AG04450 (cell line): ENCODE data around the gene MEGF11. TPM values are rescaled to one million over a fixed set of nuclear protein-coding genes. Genes with fewer than 3 reads are reported as not detected.

ENCODE experiments used
- CTCF ChIA-PET: fragments of 300-600, 350-600 bp; formaldehyde crosslinking; extraction: SDS; loops from one replicate; lab custom pipeline; 2022; ENCODE audit warnings: antibody characterized with exemption, inconsistent platforms; lab: Charles Lee
- POLR2A ChIA-PET: fragments of 350-600 bp; formaldehyde crosslinking; extraction: SDS; loops from one replicate; lab custom pipeline; 2021; ENCODE audit warnings: antibody characterized with exemption, inconsistent platforms; lab: Yijun Ruan, JAX
- DNase-seq: peaks from one replicate; pipeline ENCODE4 v3.0.0-alpha.2; 2011; ENCODE audit warnings: low read depth, low spot score
- H3K27ac ChIP-seq: one replicate; pipeline ENCODE4 v1.5.1; 2012; ENCODE audit warnings: low read depth, low read length, control low read depth
- H3K27me3 ChIP-seq: one replicate; pipeline ENCODE4 v1.6.0; 2012; ENCODE audit warnings: low read length; ENCODE audit not compliant: control insufficient read depth, insufficient read depth
- H3K4me3 ChIP-seq: 2 replicates; pipeline ENCODE4 v1.5.1; 2011; ENCODE audit warnings: mild to moderate bottlenecking, low read depth, low read length, control low read depth
- H3K9me3 ChIP-seq: 2 replicates; pipeline ENCODE4 v1.5.1; 2012; ENCODE audit warnings: low read length; ENCODE audit not compliant: control insufficient read depth, insufficient read depth
- CTCF ChIP-seq: IDR thresholded peaks from 2 replicates; pipeline ENCODE4 v1.5.1; 2011; ENCODE audit warnings: low read depth, low read length, control low read depth, inconsistent platforms
- polyA plus RNA-seq: library from polyadenylated mRNA; depleted of rRNA; stranded (reverse); fragments of >200 nt; gene quantifications from 2 replicates; pipeline ENCODE4 v1.2.3, GENCODE V29; 2011

Gene MEGF11
- polyA plus RNA-seq, 1 experiment: not detected

GRCh38 chr15:66135664-66136063 lies 117.9 kb downstream of the MEGF11 start:
- H3K9me3 ChIP-seq: no peaks in the 10 kb centered on the region
- peaks cover 32% of the 10 kb centered on the region for H3K27me3 ChIP-seq
- no peak overlapping the region for H3K27ac ChIP-seq
- CTCF ChIA-PET: no interaction called here
- no peak overlapping the region for H3K4me3 ChIP-seq
- TF ChIP-seq CTCF: no peak
- no peak for DNase-seq
- POLR2A ChIA-PET: no interaction called here

- H3K9me3 ChIP-seq: no peaks in the 10 kb centered on the region
- no peak overlapping the region for H3K4me3 ChIP-seq
- POLR2A ChIA-PET: no interaction called here
- no peak for TF ChIP-seq CTCF
- no peak for DNase-seq
- CTCF ChIA-PET: no interaction called here
- H3K27ac ChIP-seq: no peak overlapping the region
- H3K27me3 ChIP-seq: peaks cover 23% of the 10 kb centered on the region
Measured at GRCh38 chr15:66134284-66134683, 119.3 kb downstream of the MEGF11 start.

DNA sequence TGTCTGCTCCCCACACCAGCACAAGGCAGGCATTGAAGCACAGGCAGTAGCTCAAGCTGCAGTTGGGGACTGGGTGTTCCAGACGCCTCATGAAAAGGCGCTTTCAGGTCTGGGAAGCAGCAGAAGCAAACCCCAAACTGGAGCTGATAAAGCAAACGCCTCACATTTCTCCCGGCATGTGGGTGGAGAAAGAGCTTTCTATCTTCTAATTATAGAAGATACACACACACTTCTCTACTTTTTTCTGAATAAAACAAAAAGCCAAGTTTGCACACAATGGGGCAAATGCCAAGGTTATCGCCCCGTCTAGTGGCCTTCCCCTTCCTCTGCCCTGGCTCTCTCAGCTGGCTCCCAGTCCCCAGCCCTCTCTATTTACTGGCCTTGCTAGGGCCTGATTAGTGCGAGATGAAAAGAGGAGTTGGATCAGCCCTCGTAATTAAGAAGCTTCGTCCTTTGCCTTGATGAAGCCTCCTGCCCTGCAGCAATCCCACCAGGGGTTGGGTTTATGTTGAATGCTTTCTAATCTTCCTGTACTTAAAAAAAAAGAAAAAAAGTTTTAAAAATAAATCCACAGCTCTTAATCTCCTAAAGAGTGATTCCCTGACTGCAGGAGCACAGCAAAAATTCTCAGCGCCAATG lies 120.2 kb downstream of the MEGF11 start:
- TF ChIP-seq CTCF: no peak
- CTCF ChIA-PET: no interaction called here
- H3K27ac ChIP-seq: no peak overlapping the region
- POLR2A ChIA-PET: no interaction called here
- DNase-seq: no peak
- no peak overlapping the region for H3K4me3 ChIP-seq
- peaks cover 26% of the 10 kb centered on the region for H3K27me3 ChIP-seq
- H3K9me3 ChIP-seq: no peaks in the 10 kb centered on the region

GRCh38 chr15:66132251-66132816 lies 121.2 kb downstream of the MEGF11 start:
- Histone ChIP-seq H3K9me3 (no peaks in the 10 kb centered on the region), H3K4me3 (no peak overlapping the region), H3K27me3 (peaks cover 30% of the 10 kb centered on the region), H3K27ac (no peak overlapping the region)
- ChIA-PET CTCF (no interaction called here), POLR2A (no interaction called here)
- no peak for DNase-seq
- no peak for TF ChIP-seq CTCF

DNA sequence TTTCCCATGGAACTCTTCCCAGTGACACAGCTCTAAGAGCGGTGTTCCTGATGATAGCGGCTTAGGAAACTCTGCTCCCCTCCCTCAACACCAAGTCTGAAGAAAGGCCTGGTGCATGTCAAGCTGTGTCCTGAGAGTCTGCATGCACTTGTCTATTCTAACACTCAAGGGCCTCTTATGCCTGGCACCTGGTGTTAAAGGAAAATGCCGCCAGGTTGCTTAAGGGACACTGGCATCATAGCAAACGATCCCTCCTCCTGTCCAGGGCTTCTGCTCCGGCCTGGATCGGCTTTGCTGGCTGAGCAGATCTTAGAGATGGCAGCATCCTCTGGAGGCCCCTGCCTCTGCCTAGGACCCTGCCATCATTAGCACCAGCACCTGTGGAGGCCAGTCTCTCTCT lies 121.7 kb downstream of the MEGF11 start:
- no peak for TF ChIP-seq CTCF
- POLR2A ChIA-PET: no interaction called here
- DNase-seq: no peak
- CTCF ChIA-PET: no interaction called here
- Histone ChIP-seq H3K4me3 (no peak overlapping the region), H3K27ac (no peak overlapping the region), H3K9me3 (no peaks in the 10 kb centered on the region), H3K27me3 (peaks cover 35% of the 10 kb centered on the region)
